HepG2 (cell line): ENCODE data around the gene RING1. TPM values are rescaled to one million over a fixed set of nuclear protein-coding genes. Genes with fewer than 3 reads are reported as not detected.

Source experiments
- AGO1 ChIP-seq: fragments of 200-400 bp; formaldehyde crosslinking; IDR thresholded peaks from 2 replicates; pipeline ENCODE4 v1.6.1; 2017; ENCODE audit warnings: mild to moderate bottlenecking, low read depth, low read length, moderate library complexity; ENCODE audit not compliant: poor library complexity, severe bottlenecking
- ELF1 ChIP-seq: sonication (generic); formaldehyde crosslinking; IDR thresholded peaks from 2 replicates; pipeline ENCODE4 v1.4.0; 2020; ENCODE audit warnings: missing genetic modification reagents
- HCFC1 ChIP-seq: fragments of 150-350 bp; IDR thresholded peaks from 2 replicates; pipeline ENCODE4 v1.6.1; 2014; ENCODE audit warnings: low read depth, low read length
- HNF4G ChIP-seq, 2 experiments: sonication (generic) in 1 of 2; formaldehyde crosslinking in 1 of 2; IDR thresholded peaks; 2 replicates each; pipeline versions ENCODE4 v1.4.0 to v1.6.1; 2011 to 2020; ENCODE audit warnings: borderline replicate concordance in 2 of 2, low read depth in 2 of 2, mild to moderate bottlenecking in 2 of 2, low read length in 1 of 2, missing genetic modification reagents in 1 of 2, moderate library complexity in 1 of 2
- JDP2 ChIP-seq: sonication (generic); formaldehyde crosslinking; IDR thresholded peaks from 2 replicates; pipeline ENCODE4 v1.8.1; 2022; ENCODE audit warnings: missing genetic modification reagents, borderline replicate concordance
- JUND ChIP-seq: sonication (generic); formaldehyde crosslinking; IDR thresholded peaks from 2 replicates; pipeline ENCODE4 v1.8.0; 2022; ENCODE audit warnings: mild to moderate bottlenecking, missing genetic modification reagents
- KDM2A ChIP-seq: sonication (generic); formaldehyde crosslinking; IDR thresholded peaks from 2 replicates; pipeline ENCODE4 v1.4.0; 2020; ENCODE audit warnings: low read depth, missing genetic modification reagents, borderline replicate concordance
- POLR2AphosphoS5 ChIP-seq: IDR thresholded peaks from 2 replicates; pipeline ENCODE4 v1.6.1; 2012; ENCODE audit warnings: low read depth, low read length
- SETDB1 ChIP-seq: sonication (generic); formaldehyde crosslinking; IDR thresholded peaks from 2 replicates; pipeline ENCODE4 v1.5.1; 2020; ENCODE audit warnings: missing genetic modification reagents, mild to moderate bottlenecking, borderline replicate concordance
- ZNF557 ChIP-seq: sonication (generic); formaldehyde crosslinking; IDR thresholded peaks from 2 replicates; pipeline ENCODE4 v1.4.0; 2020; ENCODE audit warnings: missing genetic modification reagents
- ZNF569 ChIP-seq: sonication (generic); formaldehyde crosslinking; IDR thresholded peaks from 2 replicates; pipeline ENCODE4 v1.5.0; 2020; ENCODE audit warnings: mild to moderate bottlenecking, missing genetic modification reagents, moderate library complexity, borderline replicate concordance
- ZNF816 ChIP-seq: sonication (generic); formaldehyde crosslinking; IDR thresholded peaks from 2 replicates; pipeline ENCODE4 v1.8.0; 2022; ENCODE audit warnings: missing genetic modification reagents, mild to moderate bottlenecking, borderline replicate concordance
- ZNF841 ChIP-seq: sonication (generic); formaldehyde crosslinking; IDR thresholded peaks from 2 replicates; pipeline ENCODE4 v1.8.1; 2023; ENCODE audit warnings: missing genetic modification reagents, borderline replicate concordance
- polyA plus RNA-seq, 8 experiments: library from polyadenylated mRNA; depleted of rRNA in 3 of 8; stranded (reverse) in 7 of 8; unstranded in 1 of 8; fragments of >200 nt; fragmentation: Illumina TruSeq in 4 of 8; extraction: Trizol in 4 of 8; gene quantifications; 2 replicates each; pipeline versions ENCODE4 v1.2.1 to v1.2.3, GENCODE V29; 2011 to 2016; ENCODE audit warnings: low read depth in 4 of 8, missing spikeins in 1 of 8, mixed read lengths in 1 of 8; ENCODE audit not compliant: insufficient read depth in 1 of 8
- total RNA-seq, 5 experiments: library from RNA; depleted of rRNA; stranded (reverse); fragments of >200 nt; fragmentation: Illumina TruSeq; extraction: Trizol; gene quantifications; 2 replicates each; pipeline ENCODE4 v1.2.3, GENCODE V29; 2016; ENCODE audit warnings: low read depth in 1 of 5
- TF ChIP-seq, protein P1 (sequence below): sonication (generic); formaldehyde crosslinking; IDR thresholded peaks from 2 replicates; pipeline ENCODE4 v1.4.0; 2020; ENCODE audit warnings: missing genetic modification reagents, borderline replicate concordance
- TF ChIP-seq, protein P2 (sequence below): sonication (generic); formaldehyde crosslinking; IDR thresholded peaks from 2 replicates; pipeline ENCODE4 v1.4.0; 2020; ENCODE audit warnings: missing genetic modification reagents, borderline replicate concordance
- TF ChIP-seq, protein P3 (sequence below): sonication (generic); formaldehyde crosslinking; IDR thresholded peaks from 2 replicates; pipeline ENCODE4 v1.5.1; 2020; ENCODE audit warnings: mild to moderate bottlenecking, missing genetic modification reagents, moderate library complexity
- TF ChIP-seq, protein P4 (sequence below): sonication (generic); formaldehyde crosslinking; IDR thresholded peaks from 2 replicates; pipeline ENCODE4 v1.8.1; 2023; ENCODE audit warnings: mild to moderate bottlenecking, missing genetic modification reagents

The RING1 gene
- total and polyA plus RNA-seq, 2 of the 13 experiments (the other 11 are each of a cell fraction or from before 2014, with no cell fraction given), result 23.9 to 33.6 TPM

- TF ChIP-seq, protein P1, sequence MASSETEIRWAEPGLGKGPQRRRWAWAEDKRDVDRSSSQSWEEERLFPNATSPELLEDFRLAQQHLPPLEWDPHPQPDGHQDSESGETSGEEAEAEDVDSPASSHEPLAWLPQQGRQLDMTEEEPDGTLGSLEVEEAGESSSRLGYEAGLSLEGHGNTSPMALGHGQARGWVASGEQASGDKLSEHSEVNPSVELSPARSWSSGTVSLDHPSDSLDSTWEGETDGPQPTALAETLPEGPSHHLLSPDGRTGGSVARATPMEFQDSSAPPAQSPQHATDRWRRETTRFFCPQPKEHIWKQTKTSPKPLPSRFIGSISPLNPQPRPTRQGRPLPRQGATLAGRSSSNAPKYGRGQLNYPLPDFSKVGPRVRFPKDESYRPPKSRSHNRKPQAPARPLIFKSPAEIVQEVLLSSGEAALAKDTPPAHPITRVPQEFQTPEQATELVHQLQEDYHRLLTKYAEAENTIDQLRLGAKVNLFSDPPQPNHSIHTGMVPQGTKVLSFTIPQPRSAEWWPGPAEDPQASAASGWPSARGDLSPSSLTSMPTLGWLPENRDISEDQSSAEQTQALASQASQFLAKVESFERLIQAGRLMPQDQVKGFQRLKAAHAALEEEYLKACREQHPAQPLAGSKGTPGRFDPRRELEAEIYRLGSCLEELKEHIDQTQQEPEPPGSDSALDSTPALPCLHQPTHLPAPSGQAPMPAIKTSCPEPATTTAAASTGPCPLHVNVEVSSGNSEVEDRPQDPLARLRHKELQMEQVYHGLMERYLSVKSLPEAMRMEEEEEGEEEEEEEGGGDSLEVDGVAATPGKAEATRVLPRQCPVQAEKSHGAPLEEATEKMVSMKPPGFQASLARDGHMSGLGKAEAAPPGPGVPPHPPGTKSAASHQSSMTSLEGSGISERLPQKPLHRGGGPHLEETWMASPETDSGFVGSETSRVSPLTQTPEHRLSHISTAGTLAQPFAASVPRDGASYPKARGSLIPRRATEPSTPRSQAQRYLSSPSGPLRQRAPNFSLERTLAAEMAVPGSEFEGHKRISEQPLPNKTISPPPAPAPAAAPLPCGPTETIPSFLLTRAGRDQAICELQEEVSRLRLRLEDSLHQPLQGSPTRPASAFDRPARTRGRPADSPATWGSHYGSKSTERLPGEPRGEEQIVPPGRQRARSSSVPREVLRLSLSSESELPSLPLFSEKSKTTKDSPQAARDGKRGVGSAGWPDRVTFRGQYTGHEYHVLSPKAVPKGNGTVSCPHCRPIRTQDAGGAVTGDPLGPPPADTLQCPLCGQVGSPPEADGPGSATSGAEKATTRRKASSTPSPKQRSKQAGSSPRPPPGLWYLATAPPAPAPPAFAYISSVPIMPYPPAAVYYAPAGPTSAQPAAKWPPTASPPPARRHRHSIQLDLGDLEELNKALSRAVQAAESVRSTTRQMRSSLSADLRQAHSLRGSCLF (CRISPR knock-in tag), result no peak
- peak; percentile 83 for TF ChIP-seq AGO1
- TF ChIP-seq ZNF816, result no peak
- no peak for TF ChIP-seq JDP2 (CRISPR knock-in tag)
- TF ChIP-seq HCFC1, result no peak
- no peak for TF ChIP-seq ZNF569 (CRISPR knock-in tag)
- TF ChIP-seq ZNF841 (CRISPR knock-in tag), result no peak
- TF ChIP-seq KDM2A, result peak; percentile 79; the same call in 1 of the 2 replicates
- no peak for TF ChIP-seq SETDB1 (CRISPR knock-in tag)
- TF ChIP-seq JUND (CRISPR knock-in tag), result 0 out of 2 replicates have a peak, but pooled peaks have one; percentile 10
- no peak for TF ChIP-seq ZNF557 (CRISPR knock-in tag)
- no peak for TF ChIP-seq POLR2AphosphoS5
- TF ChIP-seq ELF1 (CRISPR knock-in tag), result no peak
- TF ChIP-seq, protein P2, sequence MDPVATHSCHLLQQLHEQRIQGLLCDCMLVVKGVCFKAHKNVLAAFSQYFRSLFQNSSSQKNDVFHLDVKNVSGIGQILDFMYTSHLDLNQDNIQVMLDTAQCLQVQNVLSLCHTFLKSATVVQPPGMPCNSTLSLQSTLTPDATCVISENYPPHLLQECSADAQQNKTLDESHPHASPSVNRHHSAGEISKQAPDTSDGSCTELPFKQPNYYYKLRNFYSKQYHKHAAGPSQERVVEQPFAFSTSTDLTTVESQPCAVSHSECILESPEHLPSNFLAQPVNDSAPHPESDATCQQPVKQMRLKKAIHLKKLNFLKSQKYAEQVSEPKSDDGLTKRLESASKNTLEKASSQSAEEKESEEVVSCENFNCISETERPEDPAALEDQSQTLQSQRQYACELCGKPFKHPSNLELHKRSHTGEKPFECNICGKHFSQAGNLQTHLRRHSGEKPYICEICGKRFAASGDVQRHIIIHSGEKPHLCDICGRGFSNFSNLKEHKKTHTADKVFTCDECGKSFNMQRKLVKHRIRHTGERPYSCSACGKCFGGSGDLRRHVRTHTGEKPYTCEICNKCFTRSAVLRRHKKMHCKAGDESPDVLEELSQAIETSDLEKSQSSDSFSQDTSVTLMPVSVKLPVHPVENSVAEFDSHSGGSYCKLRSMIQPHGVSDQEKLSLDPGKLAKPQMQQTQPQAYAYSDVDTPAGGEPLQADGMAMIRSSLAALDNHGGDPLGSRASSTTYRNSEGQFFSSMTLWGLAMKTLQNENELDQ (CRISPR knock-in tag), result no peak
- TF ChIP-seq, protein P3, sequence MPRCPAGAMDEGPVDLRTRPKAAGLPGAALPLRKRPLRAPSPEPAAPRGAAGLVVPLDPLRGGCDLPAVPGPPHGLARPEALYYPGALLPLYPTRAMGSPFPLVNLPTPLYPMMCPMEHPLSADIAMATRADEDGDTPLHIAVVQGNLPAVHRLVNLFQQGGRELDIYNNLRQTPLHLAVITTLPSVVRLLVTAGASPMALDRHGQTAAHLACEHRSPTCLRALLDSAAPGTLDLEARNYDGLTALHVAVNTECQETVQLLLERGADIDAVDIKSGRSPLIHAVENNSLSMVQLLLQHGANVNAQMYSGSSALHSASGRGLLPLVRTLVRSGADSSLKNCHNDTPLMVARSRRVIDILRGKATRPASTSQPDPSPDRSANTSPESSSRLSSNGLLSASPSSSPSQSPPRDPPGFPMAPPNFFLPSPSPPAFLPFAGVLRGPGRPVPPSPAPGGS (CRISPR knock-in tag), result peak; percentile 50; the same call in 1 of the 2 replicates
- no peak for TF ChIP-seq HNF4G (IDR thresholded peaks at IDR 0.05; ENCODE audit: borderline replicate concordance, low read depth, low read length)
- TF ChIP-seq HNF4G (CRISPR knock-in tag; IDR thresholded peaks at IDR 0.05; ENCODE audit: borderline replicate concordance, low read depth), result no peak; the same call in 1 of the 2 replicates
- TF ChIP-seq, protein P4, sequence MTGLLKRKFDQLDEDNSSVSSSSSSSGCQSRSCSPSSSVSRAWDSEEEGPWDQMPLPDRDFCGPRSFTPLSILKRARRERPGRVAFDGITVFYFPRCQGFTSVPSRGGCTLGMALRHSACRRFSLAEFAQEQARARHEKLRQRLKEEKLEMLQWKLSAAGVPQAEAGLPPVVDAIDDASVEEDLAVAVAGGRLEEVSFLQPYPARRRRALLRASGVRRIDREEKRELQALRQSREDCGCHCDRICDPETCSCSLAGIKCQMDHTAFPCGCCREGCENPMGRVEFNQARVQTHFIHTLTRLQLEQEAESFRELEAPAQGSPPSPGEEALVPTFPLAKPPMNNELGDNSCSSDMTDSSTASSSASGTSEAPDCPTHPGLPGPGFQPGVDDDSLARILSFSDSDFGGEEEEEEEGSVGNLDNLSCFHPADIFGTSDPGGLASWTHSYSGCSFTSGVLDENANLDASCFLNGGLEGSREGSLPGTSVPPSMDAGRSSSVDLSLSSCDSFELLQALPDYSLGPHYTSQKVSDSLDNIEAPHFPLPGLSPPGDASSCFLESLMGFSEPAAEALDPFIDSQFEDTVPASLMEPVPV (CRISPR knock-in tag), result no peak
These were observed 46.7 kb upstream of the RING1 start (continued) for GRCh38 chr6:33161354-33162331.
